CD4-positive, alpha-beta memory T cell (primary cell): ENCODE measurements around the gene CENATAC. TPM values are rescaled to one million over a fixed set of nuclear protein-coding genes. Genes with fewer than 3 reads are reported as not detected.
"Not testable (repeated sequence)": the region's sequence is repeated elsewhere in the genome, so short reads cannot be mapped to it uniquely, and the experiment has no call there.

Experiments
- CTCF ChIA-PET: fragments of 350-600 bp; sonication (Branson Sonifier 250); formaldehyde crosslinking; loops from one replicate; lab custom pipeline; 2021; ENCODE audit warnings: inconsistent platforms; ENCODE audit not compliant: partially characterized antibody; lab: Charles Lee
- POLR2A ChIA-PET: fragments of 350-600 bp; sonication (Branson Sonifier 250); formaldehyde crosslinking; loops from one replicate; lab custom pipeline; 2021; ENCODE audit not compliant: partially characterized antibody; lab: Charles Lee
- DNase-seq, 5 donors: peaks; one replicate each; pipeline versions ENCODE4 v3.0.0 to v3.0.0-alpha.2; 2020 to 2022; ENCODE audit warnings: mixed read lengths in 1 of 5
- H3K27ac ChIP-seq: one replicate; pipeline ENCODE4 v1.7.0; 2013; ENCODE audit warnings: low read depth, low read length
- H3K27me3 ChIP-seq: 2 replicates; pipeline ENCODE4 v1.7.0; 2013; ENCODE audit warnings: mild to moderate bottlenecking, low read length, moderate library complexity; ENCODE audit not compliant: insufficient read depth
- H3K36me3 ChIP-seq: 2 replicates; pipeline ENCODE4 v1.7.0; 2013; ENCODE audit warnings: mild to moderate bottlenecking, low read length, moderate library complexity; ENCODE audit not compliant: insufficient read depth
- H3K4me1 ChIP-seq: 2 replicates; pipeline ENCODE4 v1.7.0; 2013; ENCODE audit warnings: mild to moderate bottlenecking, low read length, moderate library complexity; ENCODE audit not compliant: insufficient read depth
- H3K4me3 ChIP-seq, 2 donors: one replicate each; pipeline ENCODE4 v1.7.0; 2013; ENCODE audit warnings: low read length in 2 of 2, mild to moderate bottlenecking in 1 of 2
- H3K9me3 ChIP-seq, 2 donors: one replicate each; pipeline ENCODE4 v1.7.0; 2013; ENCODE audit warnings: low read length in 2 of 2, control low read depth in 1 of 2; ENCODE audit not compliant: control insufficient read depth in 1 of 2
- H3K27ac Mint-ChIP-seq, 7 donors: one replicate each; pipeline ENCODE4 v1.8.0; 2020 to 2021; ENCODE audit warnings: mixed read lengths in 7 of 7, mild to moderate bottlenecking in 6 of 7, inconsistent platforms in 3 of 7, moderate library complexity in 3 of 7
- H3K27me3 Mint-ChIP-seq, 2 donors: one replicate each; pipeline ENCODE4 v1.8.0; 2020 to 2021; ENCODE audit warnings: mixed read lengths in 2 of 2
- H3K36me3 Mint-ChIP-seq, 2 donors: one replicate each; pipeline ENCODE4 v1.8.0; 2020 to 2021; ENCODE audit warnings: mixed read lengths in 2 of 2, inconsistent platforms in 1 of 2, mild to moderate bottlenecking in 1 of 2
- H3K4me1 Mint-ChIP-seq, 4 donors: one replicate each; pipeline ENCODE4 v1.8.0; 2020 to 2021; ENCODE audit warnings: mixed read lengths in 4 of 4, mild to moderate bottlenecking in 1 of 4
- H3K4me3 Mint-ChIP-seq, 8 donors: one replicate each; pipeline ENCODE4 v1.8.0; 2020 to 2021; ENCODE audit warnings: mixed read lengths in 8 of 8, mild to moderate bottlenecking in 7 of 8, moderate library complexity in 6 of 8, inconsistent platforms in 3 of 8
- H3K9me3 Mint-ChIP-seq, 8 donors: one replicate each; pipeline ENCODE4 v1.8.0; 2020 to 2021; ENCODE audit warnings: mixed read lengths in 8 of 8, mild to moderate bottlenecking in 5 of 8, inconsistent platforms in 3 of 8, moderate library complexity in 1 of 8
- intact Hi-C: fragments of 100-400 bp; cut with micrococcal nuclease; formaldehyde crosslinking; loops from one replicate; pipeline ENCODE4 v1.15.1; 2023
- polyA plus RNA-seq, 2 donors: library from polyadenylated mRNA; unstranded; fragments of 300-500 nt; fragmentation: Illumina TruSeq; gene quantifications; one replicate each; pipeline ENCODE4 v1.2.3, GENCODE V29; 2021
- total RNA-seq, 2 experiments: library from RNA; stranded (reverse); gene quantifications; one replicate each; pipeline ENCODE4 v1.2.3, GENCODE V29; 2021

CENATAC gene
- total and polyA plus RNA-seq, 4 experiments from 2014 or later, result 13.3 to 114 (median 62.9) TPM

GRCh38 chr11:119029340-119030028 is 31.5 kb downstream of the CENATAC start:
- H3K4me3 Mint-ChIP-seq, result peak overlapping the region; percentile 78 to 91 (median 82)
- peaks cover 17 to 49% (median 22%) of the 10 kb centered on the region in 4 donors for H3K4me1 Mint-ChIP-seq
- no peaks in the 10 kb centered on the region for H3K9me3 ChIP-seq
- H3K36me3 Mint-ChIP-seq, result peaks cover 10 to 13% of the 10 kb centered on the region in 2 donors
- DNase-seq, result peak in 4 of 5 donors; percentile 16 to 30 (median 21)
- no peaks in the 10 kb centered on the region for H3K27me3 ChIP-seq
- H3K27me3 Mint-ChIP-seq, result no peaks in the 10 kb centered on the region
- peak overlapping the region; percentile 61 to 91 for H3K4me3 ChIP-seq
- peak overlapping the region; percentile 76 for H3K27ac ChIP-seq
- POLR2A ChIA-PET, result interaction anchor here (0.6 to 6.2 kb wide), 7 partner anchors 11 to 71 kb away, joined by 3 to 135 read pairs (median 15); partner anchors contain the start of genes CENATAC, HMBS, HYOU1 and RPS25
- H3K4me1 ChIP-seq, result peaks cover 22% of the 10 kb centered on the region
- intact Hi-C loops, result loop anchor here (1.0 to 2.0 kb wide), 6 partner anchors 11 to 101 kb away; partner anchors contain the start of genes CENATAC, HYOU1, RPS25 and TRAPPC4
- no peaks in the 10 kb centered on the region for H3K9me3 Mint-ChIP-seq
- CTCF ChIA-PET, result interaction anchor here (1.2 to 3.1 kb wide), 4 partner anchors 11 to 50 kb away, joined by 3 to 16 read pairs (median 4); partner anchors contain the start of genes RPS25, TRAPPC4 and VPS11
- H3K27ac Mint-ChIP-seq, result peak overlapping the region; percentile 64 to 93 (median 90)
- H3K36me3 ChIP-seq, result peaks cover 12% of the 10 kb centered on the region

- peaks cover 19% of the 10 kb centered on the region for H3K4me1 ChIP-seq
- Mint-ChIP-seq H3K4me3 (peak overlapping the region; percentile 78 to 91 (median 82)), H3K9me3 (no peaks in the 10 kb centered on the region), H3K27ac (peak overlapping the region; percentile 64 to 93 (median 90)), H3K36me3 (peaks cover 5 to 8% of the 10 kb centered on the region in 2 donors), H3K4me1 (peaks cover 16 to 45% (median 20%) of the 10 kb centered on the region in 4 donors), H3K27me3 (no peaks in the 10 kb centered on the region)
- no peaks in the 10 kb centered on the region for H3K27me3 ChIP-seq
- peaks cover 7% of the 10 kb centered on the region for H3K36me3 ChIP-seq
- CTCF ChIA-PET, result interaction anchor here (0.8 to 3.1 kb wide), 9 partner anchors 11 to 167 kb away, joined by 3 to 16 read pairs (median 4); partner anchors contain the start of genes HMBS, RPS25, TRAPPC4 and VPS11
- POLR2A ChIA-PET, result interaction anchor here (0.6 to 6.2 kb wide), 12 partner anchors 12 to 633 kb away, joined by 3 to 135 read pairs (median 7); partner anchors contain the start of genes CENATAC, DDX6, DPAGT1 and HMBS
- intact Hi-C loops, result loop anchor here (1.0 to 2.0 kb wide), 6 partner anchors 12 to 102 kb away; partner anchors contain the start of genes CENATAC, HYOU1, RPS25 and TRAPPC4
- H3K27ac ChIP-seq, result peak overlapping the region; percentile 76
- H3K9me3 ChIP-seq, result no peaks in the 10 kb centered on the region
- DNase-seq, result peak in 2 of 5 donors; percentile 12 to 29
- peak overlapping the region; percentile 61 to 91 for H3K4me3 ChIP-seq
Observed at GRCh38 chr11:119030029-119030328, 32.0 kb downstream of the CENATAC start.

- Histone ChIP-seq H3K4me3 (peak within 1 kb of the TSS; percentile 61 to 91), H3K9me3 (no peaks in the 10 kb centered on the region), H3K36me3 (peaks cover 2% of the 10 kb centered on the region), H3K4me1 (peaks cover 19% of the 10 kb centered on the region), H3K27me3 (no peaks in the 10 kb centered on the region), H3K27ac (peak within 1 kb of the TSS; percentile 76)
- Mint-ChIP-seq H3K9me3 (no peaks in the 10 kb centered on the region), H3K4me1 (peaks cover 14 to 40% (median 19%) of the 10 kb centered on the region in 4 donors), H3K27me3 (no peaks in the 10 kb centered on the region), H3K27ac (peak within 1 kb of the TSS; percentile 64 to 95 (median 93)), H3K36me3 (peaks cover 0 to 3% of the 10 kb centered on the region in 2 donors), H3K4me3 (peak within 1 kb of the TSS; percentile 78 to 91 (median 82))
- ChIA-PET POLR2A (interaction anchor here (0.6 to 6.2 kb wide), 12 partner anchors 12 to 633 kb away, joined by 3 to 135 read pairs (median 7); partner anchors contain the start of genes CENATAC, DDX6, DPAGT1 and HMBS), CTCF (interaction anchor here (0.8 to 3.1 kb wide), 14 partner anchors 8 to 167 kb away, joined by 3 to 16 read pairs (median 4); partner anchors contain the start of genes HMBS, HYOU1, RPS25 and TRAPPC4)
- intact Hi-C loops, result loop anchor here (1.0 to 2.0 kb wide), 6 partner anchors 12 to 102 kb away; partner anchors contain the start of genes CENATAC, HYOU1, RPS25 and TRAPPC4
- DNase-seq, result peak; percentile 98 to 99 (median 99)
Observed at GRCh38 chr11:119030329-119031047, 32.5 kb downstream of the CENATAC start, which contains the start of gene SLC37A4. TSS of gene SLC37A4 (minus strand) at chr11:119030877.

GRCh38 chr11:119031912-119032280 is 34.0 kb downstream of the CENATAC start:
- H3K27ac ChIP-seq, result no peak overlapping the region
- ChIA-PET CTCF (interaction anchor here (0.8 to 3.1 kb wide), 11 partner anchors 9 to 165 kb away, joined by 3 to 16 read pairs (median 5); partner anchors contain the start of genes CENATAC, HYOU1, RPS25 and TRAPPC4), POLR2A (interaction anchor here (1.9 to 6.2 kb wide), 6 partner anchors 14 to 70 kb away, joined by 4 to 135 read pairs (median 14); partner anchors contain the start of genes CENATAC, DPAGT1, HYOU1 and RPS25)
- no peak for DNase-seq
- H3K27me3 Mint-ChIP-seq, result no peaks in the 10 kb centered on the region
- no peaks in the 10 kb centered on the region for H3K9me3 ChIP-seq
- no peaks in the 10 kb centered on the region for H3K36me3 ChIP-seq
- intact Hi-C loops, result loop anchor here (2.0 kb wide), 1 partner anchor 35 kb away; the partner anchor contains the start of gene VPS11
- peaks cover 19% of the 10 kb centered on the region for H3K4me1 ChIP-seq
- H3K9me3 Mint-ChIP-seq, result no peaks in the 10 kb centered on the region
- no peaks in the 10 kb centered on the region for H3K27me3 ChIP-seq
- H3K4me3 Mint-ChIP-seq, result peak overlapping the region in 4 of 8 donors; percentile 0 to 59 (median 40)
- peaks cover 0 to 2% of the 10 kb centered on the region in 2 donors for H3K36me3 Mint-ChIP-seq
- peak overlapping the region in 3 of 7 donors; percentile 9 to 64 (median 39) for H3K27ac Mint-ChIP-seq
- no peak overlapping the region for H3K4me3 ChIP-seq
- H3K4me1 Mint-ChIP-seq, result peaks cover 13 to 39% (median 19%) of the 10 kb centered on the region in 4 donors

- H3K36me3 Mint-ChIP-seq, DNase-seq, H3K36me3 ChIP-seq, H3K27ac ChIP-seq, H3K27me3 ChIP-seq, H3K4me3 ChIP-seq, H3K9me3 Mint-ChIP-seq, H3K27ac Mint-ChIP-seq, intact Hi-C loops, H3K27me3 Mint-ChIP-seq, H3K4me3 Mint-ChIP-seq, H3K9me3 ChIP-seq: not testable (repeated sequence)
- peaks cover 17% of the 10 kb centered on the region for H3K4me1 ChIP-seq
- H3K4me1 Mint-ChIP-seq, result peaks cover 13 to 29% (median 16%) of the 10 kb centered on the region in 4 donors
- ChIA-PET POLR2A (interaction anchor here (0.7 to 1.0 kb wide), 2 partner anchors 36 to 68 kb away, joined by 3 read pairs; partner anchors contain the start of genes CENATAC and DPAGT1), CTCF (interaction anchor here (1.6 kb wide), 1 partner anchor 36 kb away, joined by 5 read pairs; the partner anchor contains the start of gene CENATAC)
Observed at GRCh38 chr11:119033421-119033820, 35.5 kb downstream of the CENATAC start.

GRCh38 chr11:119034813-119035212 is 36.9 kb downstream of the CENATAC start:
- no peaks in the 10 kb centered on the region for H3K36me3 Mint-ChIP-seq
- H3K4me1 Mint-ChIP-seq, result peaks cover 2 to 16% (median 2%) of the 10 kb centered on the region in 4 donors
- Histone ChIP-seq H3K4me3 (no peak overlapping the region), H3K4me1 (peaks cover 4% of the 10 kb centered on the region), H3K9me3 (no peaks in the 10 kb centered on the region), H3K27ac (no peak overlapping the region), H3K36me3 (no peaks in the 10 kb centered on the region), H3K27me3 (no peaks in the 10 kb centered on the region)
- ChIA-PET CTCF (no interaction called here), POLR2A (no interaction called here)
- intact Hi-C loops, result no loop called here
- H3K9me3 Mint-ChIP-seq, result no peaks in the 10 kb centered on the region
- no peak overlapping the region for H3K27ac Mint-ChIP-seq
- H3K4me3 Mint-ChIP-seq, result no peak overlapping the region
- no peaks in the 10 kb centered on the region for H3K27me3 Mint-ChIP-seq
- no peak for DNase-seq
